GM15510 (cell line): ENCODE results near the gene TMC7.

Experiments used
- POLR2A ChIP-seq: IDR thresholded peaks from 3 replicates; pipeline ENCODE4 v1.6.1; 2011; ENCODE audit warnings: borderline replicate concordance; ENCODE audit not compliant: insufficient read length; ENCODE audit errors: extremely low read depth

The TMC7 gene

DNA sequence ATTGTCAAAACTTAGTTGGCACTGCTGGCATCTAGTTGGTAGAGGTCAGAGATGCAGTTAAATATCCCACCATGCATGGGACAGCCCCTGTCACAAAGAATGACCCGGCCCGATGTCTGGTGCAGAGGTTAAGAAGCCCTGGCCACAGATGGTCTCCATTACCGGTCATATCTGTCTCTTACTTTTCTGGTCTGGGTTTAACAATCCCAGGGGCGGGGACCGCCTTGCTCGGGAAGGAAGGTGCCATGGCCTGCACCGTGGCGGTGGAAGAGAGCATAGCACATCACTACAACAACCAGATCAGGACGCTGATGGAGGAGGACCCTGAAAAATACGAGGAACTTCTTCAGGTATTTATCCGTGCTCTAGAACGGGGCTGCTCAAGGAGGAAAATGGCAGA lies 91.8 kb downstream of the TMC7 start:
- no peak for TF ChIP-seq POLR2A

DNA sequence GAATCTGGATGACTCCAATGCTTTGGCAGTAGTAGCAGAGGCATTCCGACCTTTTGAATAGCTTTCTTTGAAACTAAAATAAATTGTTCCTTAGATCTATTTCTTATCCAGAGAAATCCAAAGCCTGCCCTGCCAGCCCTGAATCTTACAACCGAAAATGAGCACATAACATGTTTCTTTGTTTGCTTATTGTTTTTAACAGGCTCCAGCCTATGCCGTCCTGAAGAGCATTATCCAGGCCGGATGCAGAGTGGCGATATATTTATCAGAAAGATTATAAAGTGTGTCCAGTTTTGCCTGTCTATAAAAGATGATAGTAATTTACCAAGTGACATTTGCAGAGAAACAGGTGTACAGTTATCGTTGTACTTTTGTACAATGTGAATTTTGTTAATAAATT lies 94.1 kb downstream of the TMC7 start:
- TF ChIP-seq POLR2A = no peak

DNA sequence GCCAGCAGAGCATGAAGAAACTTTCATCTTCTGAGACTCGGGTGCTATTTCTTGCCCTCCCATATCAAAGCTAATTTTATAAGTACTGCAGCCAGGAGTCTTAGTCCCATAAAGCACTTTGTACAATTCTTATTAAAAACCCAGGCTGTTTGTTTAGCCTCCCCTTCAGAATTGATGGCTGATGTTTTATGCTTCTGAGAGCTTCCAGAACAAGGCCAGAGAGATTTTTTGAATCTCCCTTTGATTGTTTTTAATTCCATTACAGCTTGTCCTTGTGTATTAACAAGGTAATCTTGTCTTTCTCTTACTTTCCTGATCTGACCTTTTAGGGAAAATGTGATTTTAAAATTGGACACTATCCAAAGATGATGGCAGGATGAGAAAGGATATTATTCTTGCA lies 99.9 kb downstream of the TMC7 start:
- no peak for TF ChIP-seq POLR2A

DNA sequence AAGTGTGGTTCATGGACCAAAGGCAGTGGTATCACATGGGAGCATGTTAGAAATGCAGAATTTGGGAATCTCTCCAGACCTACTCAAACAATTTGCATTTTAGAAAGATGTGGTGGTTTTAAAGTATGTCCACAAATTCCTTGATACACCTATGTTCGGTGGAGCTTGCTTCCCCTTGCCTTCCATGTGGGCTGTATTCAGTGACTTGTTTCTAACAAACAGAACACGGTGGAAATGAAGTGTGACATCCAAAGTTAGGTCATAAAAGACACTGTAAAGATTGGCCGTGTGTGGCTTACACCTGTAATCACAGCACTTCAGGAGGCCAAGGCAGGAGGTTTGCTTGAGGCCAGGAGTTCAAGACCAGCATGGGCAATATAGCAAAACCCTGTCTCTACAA lies 100.4 kb downstream of the TMC7 start:
- no peak for TF ChIP-seq POLR2A

DNA sequence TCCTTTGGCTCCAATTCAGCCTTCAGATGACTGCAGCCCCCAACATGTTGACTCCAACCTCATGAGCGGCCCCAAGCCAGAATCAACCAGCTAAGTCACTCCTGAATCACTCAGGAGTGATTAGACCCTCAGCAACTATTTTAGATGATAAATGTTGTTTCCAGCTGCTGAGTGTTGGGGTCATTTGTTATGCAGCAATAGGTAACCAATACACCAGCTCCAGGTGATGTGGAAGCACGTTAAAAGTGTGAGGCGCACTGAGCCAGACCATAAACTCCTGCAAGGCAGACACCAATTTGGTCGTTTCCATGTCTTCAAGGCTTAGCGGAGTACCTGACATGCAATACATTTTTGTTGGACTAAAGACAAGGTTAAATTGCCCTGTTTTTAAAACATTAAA lies 101.1 kb downstream of the TMC7 start:
- TF ChIP-seq POLR2A = no peak

DNA sequence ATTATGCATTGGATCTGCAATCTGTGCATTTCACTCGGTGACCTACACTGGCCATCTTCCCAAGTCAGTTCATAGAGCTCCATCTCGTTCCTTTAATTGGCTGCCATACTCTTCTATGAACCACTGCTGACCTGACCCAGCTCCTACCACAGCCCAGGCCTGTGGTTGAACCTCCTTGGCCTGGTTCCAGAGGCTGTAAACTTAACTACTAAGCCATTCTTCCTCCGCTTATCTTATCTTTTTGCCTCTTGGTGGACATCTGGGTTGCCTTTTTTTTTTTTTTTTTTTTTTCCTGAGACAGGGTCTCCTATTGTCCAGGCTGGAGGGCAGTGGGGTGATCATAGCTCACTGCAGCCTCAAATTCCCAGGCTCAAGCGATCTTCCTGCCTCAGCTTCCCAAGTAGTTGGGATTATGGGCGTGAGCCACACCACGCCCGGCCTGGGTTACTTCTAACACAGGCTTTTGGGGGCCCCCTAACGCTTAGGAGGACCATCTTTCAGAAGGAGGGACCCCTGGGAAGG lies 102.0 kb downstream of the TMC7 start:
- TF ChIP-seq POLR2A = no peak

DNA sequence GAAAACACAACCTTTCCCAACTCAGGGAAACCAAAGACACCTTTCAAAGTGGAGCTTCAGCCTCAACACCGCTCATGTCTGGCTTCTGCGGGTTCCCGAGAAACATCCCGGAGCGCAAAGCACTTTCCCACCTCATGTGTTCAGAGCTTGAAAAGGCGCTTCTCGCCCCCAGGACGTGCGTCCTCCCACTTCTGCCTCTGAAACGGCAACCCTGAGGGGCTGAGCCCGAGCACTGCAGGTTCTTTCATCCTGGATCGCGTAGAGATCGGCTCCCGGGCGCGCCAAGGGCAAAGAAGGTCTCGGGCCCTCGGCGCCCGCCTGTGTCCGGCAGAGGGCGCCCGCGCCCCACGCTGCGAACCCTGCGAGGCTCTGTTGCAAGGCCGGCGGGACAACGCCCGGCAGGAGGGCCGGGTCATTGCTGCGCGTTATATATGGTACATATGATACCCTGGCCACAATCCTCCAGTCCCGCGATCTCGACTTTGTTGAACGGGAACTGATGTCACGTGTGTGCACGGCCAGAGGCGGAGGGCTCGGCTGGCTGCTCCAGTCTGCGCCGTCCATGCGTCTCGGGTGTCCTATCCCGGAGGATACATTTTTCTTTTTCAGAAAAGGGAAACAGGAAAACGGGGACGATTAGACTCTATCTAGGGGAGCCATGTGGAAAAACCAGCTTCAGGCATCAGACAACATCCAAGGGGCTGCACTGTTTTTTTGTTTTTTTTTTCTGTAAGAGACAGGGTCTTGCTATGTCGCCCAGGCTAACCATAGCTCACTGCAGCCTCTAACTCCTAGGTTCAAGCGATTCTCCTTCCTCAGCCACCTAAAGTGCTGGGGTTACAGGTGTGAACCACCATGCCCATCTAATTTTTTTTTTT lies 102.8 kb downstream of the TMC7 start:
- TF ChIP-seq POLR2A = peak; percentile 27

DNA sequence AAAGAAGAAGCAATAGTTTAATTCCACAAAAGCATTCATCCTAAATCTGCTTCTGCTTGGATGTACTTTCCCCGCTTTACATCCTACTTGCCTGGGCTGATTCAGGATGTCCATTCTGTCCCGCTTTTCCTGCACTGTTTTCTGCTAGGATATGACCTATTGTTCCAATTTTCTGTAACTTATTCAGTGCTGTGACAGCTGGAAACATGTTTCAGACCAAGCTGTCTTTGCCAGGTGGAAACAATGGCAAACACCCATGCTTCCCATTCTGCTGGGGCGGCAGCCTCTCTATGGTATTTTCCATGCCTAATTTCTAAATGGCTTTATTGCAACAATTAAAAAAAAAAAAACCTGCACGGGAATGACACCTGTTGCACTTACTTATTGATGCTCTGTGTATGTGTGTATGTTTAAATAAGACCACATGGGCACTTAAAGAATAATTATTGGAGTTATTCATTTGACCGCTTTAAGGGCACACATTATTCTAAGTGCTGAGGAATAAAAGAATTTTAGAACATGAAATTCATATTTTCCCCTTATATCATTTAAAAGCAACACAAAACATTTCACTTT lies 104.7 kb downstream of the TMC7 start:
- no peak for TF ChIP-seq POLR2A

DNA sequence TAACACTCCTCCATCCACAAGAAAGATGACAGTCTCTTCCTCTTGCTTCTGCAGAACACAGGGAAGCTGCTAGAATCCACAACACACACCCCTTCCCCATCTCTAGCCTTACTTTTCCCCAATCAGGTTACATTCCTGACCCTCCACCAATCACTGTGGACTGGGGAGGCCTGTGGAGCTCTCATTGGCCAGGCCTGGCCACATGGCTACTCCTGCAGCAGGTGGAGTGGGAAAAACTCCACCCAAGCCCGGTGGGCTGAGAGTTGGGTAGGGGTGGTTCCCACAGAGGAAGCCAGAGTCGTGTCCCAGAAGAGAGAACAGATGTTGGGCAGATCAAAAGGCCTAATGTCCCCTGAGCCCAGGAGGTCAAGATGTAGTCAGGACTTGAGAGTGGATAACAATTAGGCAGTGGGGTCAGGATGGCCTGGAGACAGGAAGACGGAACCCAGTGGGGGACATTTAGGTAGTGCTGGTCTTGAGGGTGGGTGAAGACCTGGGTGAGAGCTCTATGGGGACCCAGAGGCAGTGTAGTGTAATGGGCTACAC lies 105.7 kb downstream of the TMC7 start:
- no peak for TF ChIP-seq POLR2A

DNA sequence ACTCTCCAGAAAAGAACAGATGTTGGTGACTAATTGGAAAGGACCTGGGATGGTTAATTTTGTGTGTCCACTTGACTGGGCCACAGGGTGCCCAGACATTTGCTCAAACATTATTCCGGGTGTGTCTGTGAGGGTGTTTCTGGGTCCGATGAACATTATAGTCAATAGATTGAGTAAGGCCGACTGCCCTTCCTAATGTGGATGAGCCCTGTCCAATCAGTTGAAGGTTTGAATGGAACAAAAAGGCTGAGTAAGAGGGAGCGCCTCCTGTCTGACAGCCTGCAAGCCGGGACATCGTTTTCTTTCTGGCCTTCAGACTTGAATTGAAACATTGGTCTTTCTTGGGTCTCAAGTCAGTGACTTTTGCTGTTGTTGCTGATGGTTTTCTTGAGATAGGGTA lies 107.2 kb downstream of the TMC7 start:
- no peak for TF ChIP-seq POLR2A

DNA sequence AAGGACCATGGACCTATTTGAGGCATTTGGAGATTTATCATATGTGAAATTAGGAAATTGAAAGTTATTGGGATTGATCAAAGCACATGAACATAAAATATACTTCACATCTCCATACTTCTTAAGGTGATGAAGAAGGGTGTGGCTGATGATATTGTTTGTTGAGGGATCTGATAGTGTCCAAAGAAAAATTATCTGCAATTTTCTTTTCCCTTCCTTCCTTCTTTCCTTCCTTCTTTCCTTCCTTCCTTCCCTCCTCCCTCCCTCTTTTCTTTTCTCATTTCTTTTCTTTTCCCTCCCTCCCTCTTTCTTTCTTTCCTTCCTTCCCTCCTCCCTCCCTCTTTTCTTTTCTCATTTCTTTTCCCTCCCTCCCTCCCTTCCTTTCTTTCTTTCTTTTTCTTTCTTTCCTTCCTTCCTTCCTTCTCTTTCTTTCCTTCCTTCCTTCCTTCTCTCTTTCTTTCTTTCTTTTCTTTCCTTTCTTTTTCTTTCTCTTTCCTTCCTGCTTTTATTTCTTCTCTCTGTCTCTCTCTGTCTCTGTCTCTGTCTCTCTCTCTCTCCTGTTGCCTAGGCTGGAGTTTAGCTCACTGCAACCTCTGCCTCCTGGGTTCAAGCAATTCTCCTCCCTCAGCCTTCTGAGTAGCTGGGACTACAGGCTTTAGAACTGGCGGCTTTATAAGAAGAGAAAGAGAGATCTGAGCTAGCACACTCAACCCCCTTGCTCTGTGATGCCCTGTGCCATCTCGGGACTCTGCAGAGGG lies 109.1 kb downstream of the TMC7 start:
- no peak for TF ChIP-seq POLR2A

DNA sequence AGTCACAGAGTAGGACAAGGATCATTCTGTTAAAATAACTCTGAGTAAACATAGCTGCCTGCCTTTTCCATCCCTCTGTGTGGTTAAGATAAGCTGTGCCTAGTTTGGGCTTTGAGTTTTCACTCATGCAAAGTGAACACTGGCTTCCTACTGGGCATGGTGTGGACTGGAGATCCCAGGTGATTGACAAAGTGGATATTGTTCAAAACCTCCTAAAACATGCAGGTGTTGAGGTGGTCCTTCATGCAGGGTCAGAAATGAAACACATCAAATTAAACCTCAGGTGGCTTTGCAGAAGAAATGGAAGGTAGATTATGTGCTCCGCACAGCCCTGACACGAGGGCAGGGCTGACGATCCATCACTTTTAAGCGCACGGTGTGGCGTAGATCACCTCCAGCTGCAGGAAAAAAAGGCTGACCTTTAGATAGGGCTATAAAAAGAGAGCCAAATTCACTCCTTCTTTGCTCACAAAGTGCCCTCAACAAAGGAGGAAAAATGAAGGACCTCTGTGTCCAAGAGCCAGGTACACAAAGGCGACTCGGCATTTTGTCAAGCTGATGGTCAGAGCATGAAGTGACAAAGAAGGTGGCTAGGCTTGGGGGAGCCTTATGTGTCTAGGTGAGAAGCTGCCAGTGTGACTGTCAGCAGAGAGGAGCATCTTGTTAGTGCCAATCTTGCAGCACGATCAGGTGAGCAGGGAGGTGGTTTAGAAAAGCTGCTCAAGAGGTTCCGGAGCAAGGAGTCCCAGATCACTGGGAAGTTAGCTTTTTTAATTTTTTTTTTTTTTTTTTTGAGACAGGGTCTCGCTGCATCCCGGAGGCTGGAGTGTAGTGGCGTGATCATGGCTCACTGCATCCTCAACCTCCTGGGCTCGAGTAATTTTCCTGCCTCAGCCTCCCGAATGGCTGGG lies 110.2 kb downstream of the TMC7 start:
- no peak for TF ChIP-seq POLR2A

DNA sequence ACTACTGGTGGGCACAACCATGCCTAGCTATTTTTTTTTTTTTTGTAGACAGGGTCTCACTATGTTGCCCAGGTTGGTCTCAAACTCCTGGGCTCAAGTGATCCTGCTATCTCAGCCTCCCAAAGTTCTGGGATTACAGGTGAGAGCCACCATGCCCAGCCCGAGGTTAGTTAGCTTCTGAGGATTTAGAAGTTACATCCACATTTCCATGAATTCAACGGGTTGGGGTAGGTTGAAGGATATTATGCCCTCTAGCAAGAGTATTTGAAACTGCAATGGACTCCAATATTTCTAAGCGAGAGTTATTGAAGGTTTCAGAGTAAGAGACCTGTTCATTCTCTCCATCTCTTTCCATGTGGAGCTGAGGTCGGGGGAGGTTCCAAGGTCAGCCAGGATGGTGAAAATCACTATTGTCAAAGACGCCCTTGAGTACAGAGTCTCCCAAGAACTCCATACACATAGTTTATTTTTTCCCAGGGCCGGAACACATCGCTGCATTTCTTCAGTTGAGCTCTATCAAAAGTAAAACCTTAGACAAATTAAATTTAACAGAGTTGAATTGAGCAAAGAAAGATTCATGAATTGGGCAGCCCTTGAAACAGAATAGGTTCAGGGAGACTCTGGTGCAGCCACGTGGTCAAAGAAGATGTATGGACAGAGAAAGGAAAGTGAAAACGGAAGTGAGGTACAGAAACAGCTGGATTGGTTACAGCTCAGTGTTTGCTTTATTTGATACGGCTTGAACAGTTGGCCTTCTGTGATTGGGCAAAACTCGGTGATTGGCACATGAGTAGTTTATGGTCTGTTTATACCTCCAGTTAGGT lies 111.0 kb downstream of the TMC7 start:
- no peak for TF ChIP-seq POLR2A
